Activated T-helper 1 cell treated with Interleukin-2 at 50 U/mL for 16 hours (primary cell): ENCODE results near the gene MRPL42.
"Not testable (repeated sequence)": the region's sequence is repeated elsewhere in the genome, so short reads cannot be mapped to it uniquely, and the experiment has no call there.

Experiments
- DNase-seq: peaks from one replicate; pipeline ENCODE4 v3.0.0-alpha.2; 2020; ENCODE audit warnings: low read depth

MRPL42 gene

GRCh38 chr12:93467351-93468007, at the start of gene MRPL42:
TSS of gene MRPL42 (plus strand) at chr12:93467514. CDS start at chr12:93469286, 1,772 bp downstream.
- DNase-seq: peak; percentile 82

- DNase-seq: no peak
These were observed 49.3 kb upstream of the MRPL42 start for GRCh38 chr12:93417967-93418480.

- DNase-seq: no peak
These were observed 47.8 kb upstream of the MRPL42 start for GRCh38 chr12:93419388-93420034.

GRCh38 chr12:93422050-93422449, 45.3 kb upstream of the MRPL42 start:
- no peak for DNase-seq

GRCh38 chr12:93425736-93426411, 41.4 kb upstream of the MRPL42 start:
- no peak for DNase-seq

GRCh38 chr12:93426412-93426805, 40.9 kb upstream of the MRPL42 start:
- no peak for DNase-seq

GRCh38 chr12:93427779-93428564, 39.3 kb upstream of the MRPL42 start:
- DNase-seq: no peak

GRCh38 chr12:93429448-93429847, 37.9 kb upstream of the MRPL42 start:
- DNase-seq: no peak

GRCh38 chr12:93429852-93430251, 37.5 kb upstream of the MRPL42 start:
- no peak for DNase-seq

- no peak for DNase-seq
These were observed 37.0 kb upstream of the MRPL42 start for GRCh38 chr12:93430280-93430679.

GRCh38 chr12:93432031-93432430, 35.3 kb upstream of the MRPL42 start:
- not testable (repeated sequence) for DNase-seq

GRCh38 chr12:93434256-93434865, 33.0 kb upstream of the MRPL42 start:
- DNase-seq: no peak

GRCh38 chr12:93438266-93439050, 28.9 kb upstream of the MRPL42 start:
- DNase-seq: no peak

GRCh38 chr12:93440043-93440835, 27.1 kb upstream of the MRPL42 start:
- no peak for DNase-seq

GRCh38 chr12:93441081-93441616, 26.2 kb upstream of the MRPL42 start:
- DNase-seq: peak; percentile 21

- peak; percentile 96 for DNase-seq
These were observed 25.5 kb upstream of the MRPL42 start, which contains the start of gene UBE2N for GRCh38 chr12:93441617-93442410. TSS of gene UBE2N (minus strand) at chr12:93441947. CDS start at chr12:93441884, 63 bp downstream.

GRCh38 chr12:93442411-93443340, 24.6 kb upstream of the MRPL42 start:
- no peak for DNase-seq

- no peak for DNase-seq
These were observed 23.7 kb upstream of the MRPL42 start for GRCh38 chr12:93443576-93443975.
